K562 (cell line): Measurements from ENCODE around the gene ECM2. TPM values are rescaled to one million over a fixed set of nuclear protein-coding genes. Genes with fewer than 3 reads are reported as not detected.

Experiments used
- ATAC-seq: fragments of 200-7000 bp; cut with Tn5 transposase; 3 replicates; pipeline ENCODE4 v1.9.1; 2020; ENCODE audit warnings: moderate library complexity
- BruUV-seq: library from RNA; stranded (reverse); fragments of 400-500 nt; replicated peaks from 2 replicates; lab custom pipeline; 2021; lab: Mats Ljungman, UMichigan
- CTCF ChIA-PET: fragments of 300-600 bp; formaldehyde crosslinking; extraction: SDS; loops from one replicate; lab custom pipeline; 2021; ENCODE audit warnings: low intra/inter-chr PET ratio; lab: Yijun Ruan, JAX
- POLR2A ChIA-PET: fragments of 300-600, 350-650 bp; sonication (Branson Sonifier 250); formaldehyde crosslinking; extraction: SDS; loops from one replicate; lab custom pipeline; 2021; ENCODE audit warnings: antibody characterized with exemption, inconsistent platforms; lab: Yijun Ruan, JAX
- DNase-seq, 4 experiments: peaks; one replicate each; pipeline versions ENCODE4 v3.0.0 to v3.0.0-alpha.2; 2011 to 2018; ENCODE audit warnings: low spot score in 3 of 4, mixed read lengths in 3 of 4; ENCODE audit errors: extremely low read depth in 1 of 4
- FAIRE-seq: peaks from 2 replicates; lab custom pipeline; 2011; peaks lifted over from hg19 to GRCh38; lab: Jason Lieb, UNC
- H2AFZ ChIP-seq: 2 replicates; pipeline ENCODE4 v1.6.0; 2011; ENCODE audit warnings: low read depth, low read length, control low read depth, inconsistent platforms
- H3K27ac ChIP-seq: fragments of 200-600 bp; 3 replicates; pipeline ENCODE4 v1.8.0; 2011; ENCODE audit warnings: low read depth, mild to moderate bottlenecking, control low read depth, inconsistent platforms, low read length, moderate library complexity, mixed read lengths; ENCODE audit errors: extremely low read depth
- H3K27me3 ChIP-seq, 2 experiments: fragments of 300-600 bp in 1 of 2; 2 replicates in 1 of 2; 3 replicates in 1 of 2; pipeline versions ENCODE4 v1.6.0 to v1.8.0; 2011; ENCODE audit warnings: inconsistent platforms in 2 of 2, low read length in 2 of 2, mild to moderate bottlenecking in 1 of 2, mixed read lengths in 1 of 2, moderate library complexity in 1 of 2; ENCODE audit not compliant: control insufficient read depth in 2 of 2, insufficient read depth in 2 of 2
- H3K36me3 ChIP-seq: fragments of 300-600 bp; 3 replicates; pipeline ENCODE4 v1.8.0; 2011; ENCODE audit warnings: mild to moderate bottlenecking, low read length, inconsistent platforms; ENCODE audit not compliant: control insufficient read depth, insufficient read depth
- H3K4me1 ChIP-seq, 2 experiments: fragments of 200-600 bp in 1 of 2; replicated peaks in 1 of 2; 2 replicates in 1 of 2; 3 replicates in 1 of 2; pipeline versions ENCODE4 v1.5.1 to v1.8.0; 2011; ENCODE audit warnings: inconsistent platforms in 2 of 2, low read length in 2 of 2, mild to moderate bottlenecking in 1 of 2, mixed read lengths in 1 of 2, moderate library complexity in 1 of 2; ENCODE audit not compliant: control insufficient read depth in 2 of 2, insufficient read depth in 2 of 2
- H3K4me2 ChIP-seq: 2 replicates; pipeline ENCODE4 v1.6.1; 2011; ENCODE audit warnings: low read length, control low read depth, inconsistent platforms, mixed read lengths; ENCODE audit not compliant: insufficient read depth
- H3K4me3 ChIP-seq: fragments of 200-600 bp; sonication (generic), shearing (Covaris generic); 2 replicates; pipeline ENCODE4 v1.5.1; 2016; ENCODE audit warnings: control low read depth, inconsistent platforms
- H3K79me2 ChIP-seq: fragments of 200-600 bp; 3 replicates; pipeline ENCODE4 v1.8.0; 2011; ENCODE audit warnings: low read length, inconsistent platforms; ENCODE audit not compliant: control insufficient read depth, insufficient read depth
- H3K9ac ChIP-seq, 2 experiments: 2 replicates each; pipeline versions ENCODE4 v1.6.0 to v1.6.1; 2011; ENCODE audit warnings: low read depth in 2 of 2, low read length in 2 of 2, control low read depth in 1 of 2, inconsistent platforms in 1 of 2, mild to moderate bottlenecking in 1 of 2, mixed read lengths in 1 of 2; ENCODE audit not compliant: insufficient read depth in 1 of 2
- H3K9me1 ChIP-seq: one replicate; pipeline ENCODE4 v1.6.0; 2011; ENCODE audit warnings: inconsistent platforms, mild to moderate bottlenecking, low read length, moderate library complexity; ENCODE audit not compliant: control insufficient read depth, insufficient read depth
- H3K9me3 ChIP-seq: replicated peaks from 2 replicates; pipeline ENCODE4 v1.5.1; 2011; ENCODE audit warnings: low read depth, low read length, inconsistent platforms; ENCODE audit not compliant: control insufficient read depth, insufficient read depth
- H4K20me1 ChIP-seq: replicated peaks from 2 replicates; pipeline ENCODE4 v1.6.1; 2011; ENCODE audit warnings: low read length, inconsistent platforms, mixed read lengths; ENCODE audit not compliant: control insufficient read depth, insufficient read depth
- CBX3 ChIP-seq, 2 experiments: IDR thresholded peaks; 1 replicate in 1 of 2; 2 replicates in 1 of 2; pipeline ENCODE4 v1.6.1; 2012; ENCODE audit warnings: inconsistent platforms in 2 of 2, low read length in 2 of 2, borderline replicate concordance in 1 of 2, control low read depth in 1 of 2
- CTBP1 ChIP-seq: fragments of 450-650 bp; IDR thresholded peaks from 2 replicates; pipeline ENCODE4 v1.6.1; 2016; ENCODE audit warnings: borderline replicate concordance
- FOXJ2 ChIP-seq: fragments of 200-800 bp; sonication (Bioruptor generic); IDR thresholded peaks from 2 replicates; pipeline ENCODE4 v1.6.1; 2016; ENCODE audit warnings: missing genetic modification characterization, missing compliant biosample characterization
- HCFC1 ChIP-seq: IDR thresholded peaks from 2 replicates; pipeline ENCODE4 v1.6.1; 2012; ENCODE audit warnings: low read depth, low read length, improper control_type of control experiment
- TAL1 ChIP-seq: fragments of 450-650 bp; IDR thresholded peaks from 2 replicates; pipeline ENCODE4 v1.6.1; 2016; ENCODE audit warnings: mild to moderate bottlenecking
- TEAD4 ChIP-seq, 2 experiments: sonication (generic) in 1 of 2; formaldehyde crosslinking in 1 of 2; IDR thresholded peaks; 2 replicates each; pipeline versions ENCODE4 v1.6.1 to v1.8.0; 2012 to 2022; ENCODE audit warnings: borderline replicate concordance in 1 of 2, inconsistent platforms in 1 of 2, low read length in 1 of 2, mild to moderate bottlenecking in 1 of 2, missing genetic modification reagents in 1 of 2
- USF2 ChIP-seq: sonication (generic); formaldehyde crosslinking; IDR thresholded peaks from 2 replicates; pipeline ENCODE4 v1.5.0; 2020; ENCODE audit warnings: missing genetic modification reagents
- ZBTB7A ChIP-seq: IDR thresholded peaks from 2 replicates; pipeline ENCODE4 v1.6.1; 2011; ENCODE audit warnings: low read depth, mild to moderate bottlenecking, low read length, moderate library complexity, borderline replicate concordance; ENCODE audit not compliant: control insufficient read depth
- ZNF3 ChIP-seq: fragments of 250-450 bp; sonication (Bioruptor Pico); IDR thresholded peaks from 2 replicates; pipeline ENCODE4 v1.5.0; 2021; ENCODE audit warnings: mild to moderate bottlenecking, moderate library complexity
- WGBS: fragments of 100-300 bp; shearing (Covaris generic); methylation state at CpG from one replicate; pipeline ENCODE4 v1.1.6; 2016; ENCODE audit warnings: low coverage, mixed read lengths; ENCODE audit not compliant: insufficient coverage; ENCODE audit errors: missing lambda C conversion rate; 5-methylcytosine and 5-hydroxymethylcytosine counted together
- in situ Hi-C: fragments of 300-500 bp; cut with MboI; formaldehyde crosslinking; loops from 4 replicates; pipeline ENCODE4 v1.15.0; 2018; ENCODE audit warnings: inconsistent platforms, mixed read lengths
- intact Hi-C: fragments of 100-400 bp; cut with micrococcal nuclease; formaldehyde crosslinking; loops from 2 replicates; pipeline ENCODE4 v1.14.2; 2022
- polyA plus RNA-seq, 8 experiments: library from polyadenylated mRNA; depleted of rRNA in 4 of 8; stranded (reverse) in 5 of 8; unstranded in 3 of 8; fragments of >200 nt; fragmentation: Nextera tagmentation in 2 of 8; fragmentation: Illumina TruSeq in 1 of 8; extraction: Ambion mirVana in 2 of 8; extraction: Trizol in 1 of 8; gene quantifications; 2 replicates each; pipeline versions ENCODE4 v1.2.1 to v1.2.3, GENCODE V29; 2011 to 2014; ENCODE audit warnings: inconsistent platforms in 1 of 8, missing spikeins in 1 of 8
- total RNA-seq, 7 experiments: library from RNA; depleted of rRNA in 6 of 7; stranded (reverse); fragments of >200 nt in 6 of 7; fragmentation: Illumina TruSeq in 2 of 7; extraction: Trizol in 2 of 7; gene quantifications; 2 replicates each; pipeline versions ENCODE4 v1.2.1 to v1.2.3, GENCODE V29; 2011 to 2021; ENCODE audit warnings: low replicate concordance in 1 of 7
- TF ChIP-seq, protein P1 (sequence below): IDR thresholded peaks from 2 replicates; pipeline ENCODE4 v1.6.1; 2012; ENCODE audit warnings: low read depth, low read length, improper control_type of control experiment, borderline replicate concordance

ECM2 gene
- total and polyA plus RNA-seq, 9 of the 15 experiments (the other 6 are each of a cell fraction or from before 2014, with no cell fraction given), result 0.03 to 0.07 TPM; not detected in 7

DNA sequence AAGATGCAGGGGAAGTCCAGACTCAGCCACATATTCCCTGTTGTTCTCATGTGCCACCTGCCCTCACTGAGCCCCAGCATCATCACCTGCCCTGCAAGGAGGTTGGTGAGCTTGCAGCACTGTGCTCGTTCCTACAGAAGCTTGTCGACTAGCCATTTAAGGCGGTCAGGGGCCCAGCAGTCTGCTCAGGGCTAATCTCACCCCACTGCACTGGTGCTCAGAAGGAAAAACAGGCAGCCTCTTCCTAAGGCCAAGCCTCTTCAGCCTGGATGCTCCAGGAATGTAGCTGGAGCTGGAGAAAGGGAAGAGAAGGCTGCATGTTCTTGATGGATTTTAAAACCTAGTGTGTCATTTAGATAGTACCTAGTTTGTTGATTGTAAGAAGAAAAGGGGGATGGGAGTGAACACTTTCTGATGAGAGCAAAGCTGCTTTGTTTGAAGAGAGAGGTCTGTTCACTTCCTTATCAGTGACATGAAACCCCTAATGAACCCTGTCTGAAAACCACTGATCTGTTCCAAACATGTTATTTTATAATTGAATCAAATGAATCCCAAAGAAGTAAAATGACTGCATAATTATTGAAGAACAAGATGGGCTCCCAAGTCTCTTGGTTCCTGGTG lies 42.9 kb downstream of the ECM2 start:
- BruUV-seq, result no TSS peak
- Histone ChIP-seq H3K9me3 (no peaks in the 10 kb centered on the region), H3K36me3 (no peaks in the 10 kb centered on the region), H3K4me2 (no peak overlapping the region), H3K9ac (peak overlapping the region in 1 of 2 experiments; percentile 46; a peak in 1 of 4 replicates), H3K4me3 (no peak overlapping the region), H3K4me1 (no peaks in the 10 kb centered on the region; a peak in 2 of 5 replicates), H3K9me1 (no peaks in the 10 kb centered on the region), H4K20me1 (no peaks in the 10 kb centered on the region), H3K79me2 (no peaks in the 10 kb centered on the region), H3K27me3 (no peaks in the 10 kb centered on the region), H2AFZ (no peak overlapping the region), H3K27ac (no peak overlapping the region)
- intact Hi-C loops (no loop called here), in situ Hi-C loops (no loop called here)
- ChIA-PET POLR2A (interaction anchor here (0.7 to 1.3 kb wide), 2 partner anchors 8 to 11 kb away, joined by 3 to 4 read pairs; no protein-coding TSS in a partner anchor), CTCF (no interaction called here)
- WGBS, result 51% methylated on average over 3 of the region's 3 CpGs
- ATAC-seq (no peak), FAIRE-seq (no peak), DNase-seq (no peak)
- TF ChIP-seq TAL1 (peak; percentile 15; the same call in 1 of the 2 replicates), CBX3 (IDR thresholded peaks at IDR 0.05; ENCODE audit: borderline replicate concordance in 1 of 2, low read length in 2 of 2) (no peak)

DNA sequence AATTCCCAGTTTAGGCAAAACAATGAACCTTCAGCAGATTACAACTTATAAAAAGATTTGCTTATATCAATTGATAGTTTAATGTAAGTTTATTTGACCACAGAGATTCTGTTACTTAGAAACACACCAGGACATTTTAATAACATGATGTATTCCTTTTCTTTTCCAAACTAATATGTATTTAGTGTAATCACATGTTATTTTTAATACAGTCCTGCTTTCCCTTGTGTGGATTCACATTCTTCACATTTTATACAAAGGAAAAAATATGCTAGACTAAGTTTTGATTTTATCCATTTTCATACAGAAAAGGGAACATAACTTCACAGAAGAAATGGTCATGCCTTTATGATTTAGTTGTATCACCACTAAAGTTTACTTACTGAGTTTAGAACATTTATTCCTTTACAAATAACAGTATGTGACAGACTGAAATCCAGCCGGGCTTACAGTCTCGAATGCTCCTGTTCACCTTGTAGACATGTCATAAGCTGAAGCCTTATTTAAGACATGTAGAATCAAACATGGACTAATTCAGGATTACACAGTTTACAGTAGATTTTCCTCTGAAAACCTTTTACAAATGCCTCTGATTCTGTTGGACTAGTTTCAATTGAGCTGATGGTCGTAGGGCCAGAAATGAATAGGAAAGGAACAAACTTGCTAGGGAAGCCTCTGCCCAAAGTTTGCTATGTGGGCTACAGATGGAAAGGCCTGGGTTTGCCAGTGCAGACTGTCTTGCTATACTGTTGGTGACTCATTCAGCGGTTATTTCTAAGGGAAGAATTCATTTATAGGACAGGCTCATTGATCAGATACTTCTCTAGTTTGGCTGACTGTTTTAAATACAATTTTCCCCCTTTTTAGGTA lies 46.9 kb downstream of the ECM2 start:
- Histone ChIP-seq H3K4me1 (peaks cover 0 to 2% of the 10 kb centered on the region in 2 experiments; a peak in 2 of 5 replicates), H3K27me3 (no peaks in the 10 kb centered on the region), H3K9me1 (no peaks in the 10 kb centered on the region), H4K20me1 (no peaks in the 10 kb centered on the region), H3K4me2 (no peak overlapping the region), H3K9ac (no peak overlapping the region), H3K79me2 (no peaks in the 10 kb centered on the region), H3K4me3 (no peak overlapping the region), H3K9me3 (no peaks in the 10 kb centered on the region), H3K27ac (no peak overlapping the region), H3K36me3 (no peaks in the 10 kb centered on the region), H2AFZ (no peak overlapping the region)
- DNase-seq (no peak), FAIRE-seq (no peak), ATAC-seq (no peak)
- WGBS, result 60% methylated on average over 4 of the region's 4 CpGs
- intact Hi-C loops, result no loop called here
- ChIA-PET POLR2A (no interaction called here), CTCF (no interaction called here)
- no TSS peak for BruUV-seq
- in situ Hi-C loops, result no loop called here
- TF ChIP-seq USF2 (CRISPR knock-in tag) (no peak), ZBTB7A (no peak), FOXJ2 (no peak), CTBP1 (no peak), HCFC1 (no peak), ZNF3 (CRISPR knock-in tag) (no peak), TEAD4 (IDR thresholded peaks at IDR 0.05; ENCODE audit: low read length) (no peak), TEAD4 (CRISPR knock-in tag; IDR thresholded peaks at IDR 0.05; ENCODE audit: borderline replicate concordance) (no peak)
- TF ChIP-seq, protein P1, sequence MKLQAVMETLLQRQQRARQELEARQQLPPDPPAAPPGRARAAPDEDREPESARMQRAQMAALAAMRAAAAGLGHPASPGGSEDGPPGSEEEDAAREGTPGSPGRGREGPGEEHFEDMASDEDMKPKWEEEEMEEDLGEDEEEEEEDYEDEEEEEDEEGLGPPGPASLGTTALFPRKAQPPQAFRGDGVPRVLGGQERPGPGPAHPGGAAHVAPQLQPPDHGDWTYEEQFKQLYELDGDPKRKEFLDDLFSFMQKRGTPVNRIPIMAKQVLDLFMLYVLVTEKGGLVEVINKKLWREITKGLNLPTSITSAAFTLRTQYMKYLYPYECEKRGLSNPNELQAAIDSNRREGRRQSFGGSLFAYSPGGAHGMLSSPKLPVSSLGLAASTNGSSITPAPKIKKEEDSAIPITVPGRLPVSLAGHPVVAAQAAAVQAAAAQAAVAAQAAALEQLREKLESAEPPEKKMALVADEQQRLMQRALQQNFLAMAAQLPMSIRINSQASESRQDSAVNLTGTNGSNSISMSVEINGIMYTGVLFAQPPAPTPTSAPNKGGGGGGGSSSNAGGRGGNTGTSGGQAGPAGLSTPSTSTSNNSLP, result no peak
